Middle frontal gyrus (tissue), 1 donor: Measurements from ENCODE around the gene TLE7.

Source experiments
- DNase-seq: peaks from one replicate; pipeline ENCODE4 v3.0.0-alpha.2; 2015; ENCODE audit warnings: low spot score; ENCODE audit errors: extremely low spot score

TLE7 gene

DNA sequence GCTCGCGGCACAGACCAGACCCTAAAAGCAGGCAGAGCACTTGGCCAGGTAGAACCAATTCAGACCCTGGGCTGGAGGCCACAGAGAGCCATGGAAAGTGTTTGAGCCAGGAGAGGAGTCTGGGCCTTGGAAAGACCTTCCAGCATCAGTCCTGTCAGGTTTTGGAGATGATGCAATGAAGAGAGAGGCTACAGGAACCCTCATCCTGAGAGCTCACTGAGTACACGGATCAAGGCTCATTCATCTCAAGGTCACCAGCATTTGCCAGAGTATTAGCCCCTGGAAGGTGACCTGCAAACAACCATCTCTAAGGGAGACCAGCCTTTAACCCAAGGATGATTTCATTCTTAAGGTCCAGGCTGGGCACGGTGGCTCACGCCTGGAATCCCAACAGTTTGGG, 27.8 kb downstream of the TLE7 start:
- DNase-seq: no peak

DNA sequence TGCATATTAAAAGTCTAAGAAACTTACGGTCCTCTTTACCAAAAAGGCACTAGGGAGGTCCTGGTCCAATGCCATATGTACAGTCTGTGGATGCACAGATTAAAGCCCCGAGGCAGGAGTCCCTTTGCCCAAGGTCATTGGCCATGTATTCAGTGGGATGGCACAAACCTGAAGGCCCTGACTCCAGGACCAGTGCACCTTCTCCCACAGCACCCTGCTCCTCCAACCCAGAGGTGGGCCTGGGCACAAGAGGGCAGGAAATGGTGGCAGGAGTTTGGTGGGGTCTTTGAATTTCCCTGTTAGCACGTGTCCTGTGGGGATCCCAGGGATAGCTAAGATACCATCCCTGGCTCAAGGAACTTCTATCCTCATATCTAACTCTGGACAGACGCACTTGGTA, 28.5 kb downstream of the TLE7 start:
- no peak for DNase-seq

DNA sequence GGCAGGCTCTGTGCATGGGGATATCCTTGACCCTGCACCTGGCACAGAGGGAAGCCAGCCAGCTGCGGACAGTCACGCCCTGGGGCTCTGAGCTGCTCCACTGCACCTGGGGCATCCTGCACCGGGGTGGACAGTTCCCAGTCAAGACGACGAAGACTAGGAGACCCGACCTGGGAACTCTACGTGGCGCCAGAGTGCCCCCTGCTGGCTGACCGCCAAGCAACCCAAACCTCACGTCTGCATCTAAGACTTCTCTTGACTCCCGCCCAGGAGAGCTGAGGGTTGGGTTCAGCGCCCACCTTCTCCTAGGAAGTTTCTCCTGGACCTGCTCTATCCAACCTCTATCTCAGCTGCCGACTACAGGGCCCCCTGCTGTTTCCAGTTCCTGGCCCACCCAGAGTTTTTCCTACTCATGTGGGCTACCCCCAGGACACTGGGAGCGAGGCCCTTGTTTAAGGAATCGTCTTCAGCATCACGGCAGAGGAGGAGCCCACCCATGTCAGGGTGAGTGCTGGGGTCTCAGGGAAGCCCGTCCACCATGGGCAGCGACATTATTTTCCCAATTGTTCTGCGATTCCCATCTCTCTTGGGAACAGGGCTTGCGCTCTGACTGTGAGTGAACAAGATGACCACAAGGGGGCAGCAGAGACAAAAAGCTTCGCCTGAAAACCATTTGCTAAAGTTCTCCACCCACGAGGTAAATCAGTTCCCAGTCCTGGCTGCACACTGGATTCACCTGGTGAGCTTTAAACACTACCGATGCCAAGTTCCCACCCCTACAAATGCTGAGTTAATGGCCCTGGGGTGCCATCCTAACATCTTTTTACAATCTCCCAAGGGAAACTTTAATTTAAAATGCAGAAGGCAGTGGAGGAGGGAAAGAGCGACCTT, 29.3 kb downstream of the TLE7 start:
- peak; percentile 35 for DNase-seq

DNA sequence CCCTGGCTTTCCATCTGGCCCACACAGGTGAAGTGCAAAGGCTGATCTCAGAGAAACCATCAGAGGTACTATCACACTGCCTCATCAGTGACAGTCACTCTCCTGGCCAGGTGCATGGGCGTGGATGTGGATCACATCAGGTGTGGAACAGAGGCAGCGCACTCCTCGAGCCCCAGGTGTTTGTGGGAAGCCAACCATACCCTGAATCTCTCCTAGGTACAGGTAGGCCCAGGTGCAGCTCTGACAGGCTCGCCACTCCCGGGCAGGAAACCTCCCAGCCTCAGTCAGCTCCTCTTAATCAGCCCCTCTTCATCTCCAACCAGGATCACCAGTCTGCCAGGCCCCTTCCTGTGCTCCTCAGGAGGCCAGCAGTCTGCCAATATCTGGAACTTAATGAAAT, 31.7 kb downstream of the TLE7 start:
- DNase-seq: no peak

DNA sequence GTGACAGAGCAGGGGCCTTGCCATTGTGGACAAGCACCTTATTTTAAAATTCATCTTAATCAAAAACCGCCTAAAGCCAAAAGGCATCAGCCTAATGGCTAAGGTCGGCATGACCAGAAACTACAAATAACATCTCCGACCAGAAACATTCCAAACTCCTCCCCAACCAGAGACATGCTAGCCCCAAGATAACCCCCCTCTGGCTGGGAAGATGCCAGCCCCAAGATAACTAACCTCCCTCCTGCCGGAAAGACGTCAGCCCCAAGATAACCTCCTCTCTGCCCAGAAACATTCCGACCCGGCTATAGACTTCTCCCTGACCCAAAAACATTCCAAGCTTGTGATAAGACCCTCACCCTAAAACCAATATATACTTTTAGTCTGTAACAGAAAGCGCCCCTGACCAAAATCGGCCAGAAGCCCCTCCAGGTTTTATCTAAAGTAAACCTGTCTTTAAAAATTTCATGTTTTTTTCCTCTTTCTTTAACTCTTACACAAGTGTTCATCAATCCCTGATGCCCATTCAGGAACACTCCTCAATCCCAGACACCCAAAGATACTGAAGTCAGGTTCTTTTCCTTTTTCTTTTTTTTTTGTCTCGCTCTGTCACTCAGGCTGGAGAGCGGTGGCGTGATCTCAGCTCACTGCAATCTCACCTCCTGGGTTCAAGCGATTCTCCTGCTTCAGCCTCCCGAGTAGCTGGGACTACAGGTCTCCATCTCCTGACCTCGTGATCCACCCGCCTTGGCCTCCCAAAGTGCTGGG, 32.7 kb downstream of the TLE7 start:
- DNase-seq: no peak

DNA sequence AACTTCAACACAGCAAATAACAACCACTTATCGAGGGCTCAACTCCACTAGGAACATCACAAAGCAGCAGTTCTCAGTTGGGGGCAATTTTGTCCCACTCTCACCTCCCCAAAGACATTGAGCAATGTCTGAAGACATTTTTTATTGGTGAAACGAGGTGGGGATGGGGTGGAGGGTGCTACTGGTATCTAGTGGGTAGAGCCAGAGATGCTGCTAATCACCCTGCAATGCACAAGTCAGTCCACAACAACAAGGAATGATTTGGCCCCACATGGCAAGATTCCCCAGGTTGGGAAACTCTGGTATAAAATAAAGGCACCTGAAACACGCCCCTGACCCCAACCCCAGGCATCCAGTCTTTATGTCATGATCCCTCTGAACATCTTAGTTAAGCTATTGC, 33.3 kb downstream of the TLE7 start:
- no peak for DNase-seq

DNA sequence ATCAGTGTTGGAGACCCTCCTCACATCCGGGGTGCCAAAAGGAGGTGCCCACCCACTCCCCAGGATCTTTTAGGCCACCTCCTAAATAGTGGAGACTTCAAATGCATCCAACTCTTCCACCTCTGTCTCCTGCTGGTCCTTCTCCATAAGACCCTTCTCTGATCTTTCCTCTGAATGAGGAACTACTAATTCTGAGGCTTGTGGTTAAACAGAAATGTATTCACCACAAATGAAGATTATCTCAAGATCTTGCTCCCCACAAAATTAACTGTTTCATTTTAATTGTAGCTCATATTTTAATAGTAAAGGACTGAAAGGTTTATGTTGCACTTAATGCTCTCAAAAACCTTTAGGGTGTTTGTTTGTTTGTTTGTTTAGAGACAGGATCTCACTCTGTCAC, 34.1 kb downstream of the TLE7 start:
- DNase-seq: no peak

DNA sequence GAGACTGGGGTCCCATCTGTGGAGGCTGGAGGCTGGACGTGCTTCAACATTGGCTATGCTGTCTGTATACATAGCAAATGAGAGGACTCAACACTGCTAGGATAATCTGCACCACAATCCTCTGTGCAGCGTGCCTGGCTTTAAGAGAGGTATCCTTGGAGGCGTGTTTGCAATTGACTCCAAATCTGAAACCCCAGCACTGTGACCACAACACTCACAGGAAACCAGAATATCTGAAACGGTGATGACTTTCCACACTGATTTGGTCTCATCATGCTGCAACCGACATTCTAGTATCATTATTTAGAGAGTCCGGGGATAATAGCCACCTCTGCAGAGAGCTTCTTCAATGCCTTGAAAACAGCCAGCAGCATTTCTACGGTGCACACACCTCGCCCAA, 35.1 kb downstream of the TLE7 start:
- no peak for DNase-seq

DNA sequence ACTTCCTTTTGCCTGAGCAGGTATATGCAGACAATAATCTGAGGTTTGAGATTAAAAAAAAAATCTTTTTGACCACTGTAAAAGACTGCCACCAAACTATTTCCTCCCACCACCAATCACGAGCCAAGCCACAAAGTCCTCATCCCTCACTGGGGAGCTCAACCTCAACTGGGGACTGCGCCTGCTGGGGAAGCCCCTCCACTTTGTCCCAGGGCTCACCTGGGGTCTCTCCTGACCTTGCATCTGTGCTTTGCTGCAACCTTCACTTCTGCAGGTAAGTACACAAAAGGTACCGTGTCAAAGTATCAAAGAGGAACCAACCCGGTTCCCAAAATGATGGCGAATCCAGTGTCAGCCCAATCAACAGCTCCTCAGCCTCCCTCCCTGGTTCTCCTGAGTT, 35.5 kb downstream of the TLE7 start:
- DNase-seq: no peak

DNA sequence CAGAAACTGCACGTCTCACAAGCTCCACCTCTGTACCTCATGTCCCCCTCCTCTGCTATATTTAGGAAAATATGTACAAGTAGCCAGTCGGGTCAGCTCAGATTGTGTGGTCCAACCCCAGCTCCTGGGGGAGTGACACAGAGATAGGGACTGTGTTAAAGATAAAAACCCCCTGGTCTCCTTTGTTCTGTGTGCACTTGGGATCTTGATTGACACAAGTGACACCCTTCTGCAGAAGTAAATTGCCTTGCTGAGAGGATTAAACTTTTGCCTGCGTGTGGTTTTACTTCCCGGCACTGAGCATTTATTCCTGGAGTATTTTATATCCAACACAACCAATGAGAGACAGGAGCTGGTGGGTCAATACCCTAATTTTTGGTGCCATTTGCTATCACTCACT, 37.5 kb downstream of the TLE7 start:
- DNase-seq: no peak

DNA sequence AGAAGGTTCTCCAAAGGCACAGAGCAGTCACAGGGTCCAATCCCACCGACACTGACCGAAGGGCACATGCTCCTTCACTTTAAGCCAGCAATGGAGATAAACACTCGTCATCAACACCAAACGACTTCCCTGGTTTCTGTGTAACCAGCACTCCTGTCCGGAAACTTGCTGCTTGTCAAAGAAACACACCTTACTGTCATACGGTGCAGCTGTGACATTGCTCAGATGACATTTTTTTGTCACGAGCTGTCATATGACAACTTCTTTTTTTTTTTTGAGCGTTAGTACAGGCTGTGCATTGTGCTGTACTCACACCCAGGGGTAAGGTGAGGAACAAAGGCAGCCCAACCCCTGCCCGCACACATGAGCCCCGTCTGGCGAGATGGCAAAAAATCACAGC, 39.2 kb downstream of the TLE7 start:
- DNase-seq: no peak

DNA sequence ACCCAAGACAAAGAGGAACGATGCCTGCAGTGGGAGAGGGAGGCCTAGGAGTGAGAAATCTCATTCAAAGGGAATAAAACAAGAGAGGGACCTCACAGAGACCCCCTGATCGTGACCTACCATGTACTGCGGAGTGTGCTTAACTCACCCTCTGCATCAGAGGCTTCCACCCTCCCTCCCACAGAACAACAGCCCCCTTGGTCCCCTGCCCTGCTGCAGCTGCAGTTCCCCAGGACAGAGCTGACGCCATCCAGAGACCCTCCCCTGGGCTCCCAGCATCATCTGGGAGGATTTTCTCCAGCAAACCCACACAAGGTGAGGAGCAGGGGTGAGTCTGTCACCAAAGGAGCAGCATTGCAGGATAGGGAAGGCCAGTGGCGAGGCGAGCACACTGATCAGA, 39.8 kb downstream of the TLE7 start:
- DNase-seq: no peak

DNA sequence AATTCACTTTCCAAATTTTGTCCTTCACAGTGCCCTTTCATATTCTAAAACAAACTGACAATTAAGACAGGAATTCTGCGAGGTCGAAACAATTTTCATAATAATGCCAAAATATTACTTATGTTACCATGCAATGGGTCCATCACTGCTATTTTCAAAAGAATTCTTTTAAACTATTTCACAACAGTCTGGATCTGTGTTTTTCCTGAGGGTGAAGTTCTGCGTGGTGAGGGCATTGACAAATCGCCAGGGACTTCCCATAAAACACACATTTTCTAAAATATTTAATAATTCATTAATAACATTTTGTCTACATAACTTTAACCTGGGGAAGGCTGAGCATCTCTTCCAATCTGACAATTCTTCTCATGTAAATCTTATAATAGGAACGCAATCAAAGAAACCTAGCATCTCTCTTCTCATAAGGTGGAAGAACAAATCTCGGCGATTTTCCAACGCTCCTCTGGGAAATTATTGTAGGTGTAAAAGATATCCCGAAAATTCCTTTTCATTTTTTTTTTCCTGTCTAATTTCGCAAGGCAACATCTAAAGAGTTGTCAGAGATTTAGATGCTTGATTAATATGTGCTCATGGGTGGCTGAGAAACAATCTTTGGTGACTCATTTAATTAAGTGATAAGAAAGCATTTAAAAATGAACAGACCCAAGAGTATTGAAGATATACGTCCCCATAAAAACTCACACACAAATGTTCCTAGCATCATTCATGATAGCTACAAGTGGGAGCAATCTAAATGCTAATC, 41.9 kb downstream of the TLE7 start:
- DNase-seq: no peak

DNA sequence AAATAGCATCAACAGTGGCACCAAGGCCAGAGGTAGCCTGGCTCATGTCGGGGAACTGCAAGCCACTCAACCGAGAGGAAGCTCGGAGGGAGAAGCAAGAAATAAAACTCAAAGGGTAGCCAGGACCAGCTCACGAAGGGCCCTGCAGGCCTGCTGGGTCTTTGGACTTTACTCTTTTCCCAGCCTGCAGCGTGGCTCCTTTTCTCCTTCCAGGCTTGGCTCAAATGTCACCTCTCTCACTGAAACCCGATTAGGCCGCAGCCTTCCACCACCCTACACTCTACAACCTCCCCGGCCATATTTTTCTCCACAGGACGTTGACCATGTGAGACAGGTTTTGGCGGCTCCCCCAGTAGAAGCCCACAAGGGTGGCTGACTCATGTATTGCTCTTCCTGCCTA, 45.3 kb downstream of the TLE7 start:
- no peak for DNase-seq

DNA sequence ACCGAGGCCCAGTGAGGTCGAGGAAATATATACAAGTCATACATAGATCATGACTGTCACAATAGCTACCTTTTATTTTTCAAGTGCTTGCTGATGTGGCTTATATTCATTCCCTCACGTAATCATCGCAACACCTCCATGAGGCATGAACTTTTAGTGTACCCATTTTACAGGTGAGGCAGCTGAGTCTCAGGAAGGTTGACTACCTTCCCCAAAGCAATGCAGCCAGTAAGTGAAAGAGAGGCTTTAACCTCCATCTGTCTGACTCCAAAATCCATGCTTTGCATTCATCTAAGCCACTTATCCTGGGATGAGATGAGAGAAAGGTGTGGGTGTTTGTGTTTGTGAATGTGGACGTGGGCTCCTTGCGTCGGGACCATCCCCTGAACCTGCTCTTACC, 52.5 kb downstream of the TLE7 start:
- no peak for DNase-seq

DNA sequence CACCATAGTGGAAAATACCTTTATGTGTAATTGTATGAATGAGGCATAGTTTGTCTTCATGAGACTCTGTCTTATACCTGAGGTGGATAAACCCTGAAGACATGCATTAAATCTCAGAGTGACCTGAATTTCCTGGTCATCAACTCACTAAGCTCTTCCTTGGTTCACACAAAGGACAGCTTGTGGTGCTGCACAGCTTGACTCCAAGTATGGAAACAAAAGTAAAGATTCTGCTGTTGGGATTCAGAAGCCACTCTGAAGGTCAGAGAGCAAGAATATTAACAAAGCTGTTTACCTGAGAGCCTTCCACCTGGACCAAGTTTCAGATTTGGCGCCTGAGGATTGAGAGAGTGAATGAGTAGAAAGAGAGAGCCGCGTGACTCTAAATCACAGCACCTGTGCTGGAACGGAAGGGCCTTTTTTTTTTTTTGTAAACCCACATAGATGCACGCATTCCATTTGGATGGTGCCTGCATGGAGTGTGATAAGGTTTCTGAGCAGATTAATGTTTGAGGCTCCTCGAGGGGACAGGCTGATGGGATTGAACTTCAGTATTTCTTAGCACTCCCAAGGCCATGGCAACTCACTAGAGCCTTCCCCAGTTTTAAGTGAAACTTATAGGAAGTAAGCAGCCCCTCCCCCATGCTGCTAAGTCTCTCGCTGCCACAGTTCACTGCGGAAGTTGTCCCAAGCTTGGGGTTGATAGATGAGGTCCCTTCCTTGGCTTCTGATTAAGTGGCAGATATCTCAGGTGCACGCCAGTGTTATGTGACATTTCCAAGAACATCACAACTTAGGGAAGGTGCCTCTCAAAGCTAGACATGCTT, 54.6 kb downstream of the TLE7 start:
- no peak for DNase-seq

DNA sequence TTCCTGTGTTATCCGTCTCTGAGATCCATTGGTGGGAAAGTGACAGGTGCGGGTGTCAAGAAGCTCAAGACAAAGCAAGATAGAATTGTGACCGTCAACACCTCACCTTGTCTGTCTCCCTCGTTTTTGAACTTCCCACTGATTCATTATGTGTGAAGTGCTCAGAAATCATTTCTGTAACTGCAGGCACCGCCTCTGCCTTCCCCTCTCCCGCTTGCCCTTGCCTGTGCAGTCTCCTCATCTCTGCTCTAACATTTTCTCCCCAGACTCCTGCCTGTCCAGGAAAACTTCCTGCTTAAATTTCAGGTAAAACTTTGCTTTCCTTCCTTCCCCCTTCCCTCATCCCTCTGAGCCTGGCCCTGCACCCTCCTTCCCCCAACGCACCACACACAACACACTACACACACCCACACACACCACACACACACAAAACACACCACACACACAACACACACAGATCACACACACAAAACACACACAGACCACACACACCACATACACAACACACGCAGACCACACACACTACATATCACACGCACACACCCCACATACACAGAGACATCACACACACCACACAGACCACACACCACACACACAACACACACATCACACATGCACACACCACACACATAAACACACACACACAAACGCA, 57.7 kb downstream of the TLE7 start:
- no peak for DNase-seq

DNA sequence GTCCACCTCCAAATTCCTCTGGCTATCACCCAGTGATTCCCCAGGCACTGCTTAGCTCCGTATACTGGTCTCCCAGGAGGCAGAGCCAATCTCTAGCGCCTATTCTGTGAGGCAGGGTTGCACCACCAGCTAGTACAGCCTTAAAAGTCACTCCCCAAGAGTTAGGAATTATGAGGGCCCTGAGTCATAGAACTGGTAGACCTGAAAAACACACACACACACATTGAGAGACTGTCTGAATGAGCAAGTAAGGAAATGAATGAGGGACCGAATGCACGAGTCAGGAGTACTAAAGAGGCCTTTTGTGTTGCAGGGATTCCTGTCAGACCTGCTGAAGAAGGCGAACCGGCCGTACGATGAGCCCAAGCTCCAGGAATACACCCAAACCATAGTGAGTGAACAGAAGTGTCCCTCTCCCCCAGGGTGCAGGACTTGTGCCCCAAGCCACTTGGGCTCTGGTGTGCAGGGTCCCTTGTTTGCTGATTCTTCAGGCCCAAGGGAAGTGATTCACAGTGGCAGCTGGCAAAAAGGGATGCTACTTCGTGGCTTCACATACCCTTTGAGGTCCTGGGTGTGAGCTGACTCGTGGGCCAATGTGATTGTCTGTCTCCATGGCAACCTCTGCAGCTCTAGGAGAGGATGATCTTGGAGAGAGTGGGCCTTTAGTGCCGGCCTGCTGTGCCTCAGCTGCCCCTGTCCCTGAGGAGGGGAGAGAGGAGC, 58.6 kb downstream of the TLE7 start:
- DNase-seq: no peak

DNA sequence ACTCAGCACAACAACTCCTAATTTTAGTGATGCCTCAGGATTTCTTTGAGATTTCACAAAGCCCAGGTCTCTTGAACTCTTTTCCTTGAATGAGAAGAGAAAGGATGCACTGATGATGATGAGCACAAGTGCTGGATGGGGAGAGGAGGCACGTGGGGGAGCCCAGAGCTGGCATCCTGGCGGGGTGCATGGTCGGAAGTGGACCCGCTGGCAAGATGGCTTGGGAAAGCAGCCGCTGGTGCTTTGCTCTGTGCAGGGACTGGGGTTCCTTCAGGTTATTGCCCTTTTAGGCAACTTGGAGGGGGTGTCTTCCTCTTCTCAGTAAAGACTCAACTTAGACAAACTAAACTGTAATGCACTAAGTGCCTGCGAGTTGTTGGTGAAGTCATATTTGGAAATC, 61.0 kb downstream of the TLE7 start:
- no peak for DNase-seq
